NCI-H2081 (cell line): ENCODE measurements around the gene TFF2.

Experiments
- DNase-seq, 2 experiments: peaks; one replicate each; lab custom pipeline; 2025; lab: John Stamatoyannopoulos, UW

The TFF2 gene

DNA sequence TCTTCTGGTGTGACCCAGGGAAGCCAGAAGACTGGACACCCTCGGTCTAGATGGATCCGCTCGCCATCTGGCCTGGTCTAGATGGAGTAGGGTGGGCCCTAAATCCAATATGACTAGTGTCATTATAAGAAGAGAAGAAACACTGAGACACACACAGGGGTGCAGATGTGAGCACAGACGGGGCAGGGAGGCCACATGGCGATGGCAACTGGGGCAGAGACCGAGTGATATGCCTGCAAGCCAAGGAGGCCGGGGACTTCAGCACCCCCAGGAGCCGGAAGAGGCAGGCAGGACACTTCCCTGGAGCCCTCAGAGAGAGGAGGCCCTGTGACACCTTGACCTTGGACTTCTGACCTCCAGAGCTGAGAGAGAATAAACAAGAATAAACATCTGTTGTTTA lies 30.0 kb downstream of the TFF2 start:
- DNase-seq: no peak

DNA sequence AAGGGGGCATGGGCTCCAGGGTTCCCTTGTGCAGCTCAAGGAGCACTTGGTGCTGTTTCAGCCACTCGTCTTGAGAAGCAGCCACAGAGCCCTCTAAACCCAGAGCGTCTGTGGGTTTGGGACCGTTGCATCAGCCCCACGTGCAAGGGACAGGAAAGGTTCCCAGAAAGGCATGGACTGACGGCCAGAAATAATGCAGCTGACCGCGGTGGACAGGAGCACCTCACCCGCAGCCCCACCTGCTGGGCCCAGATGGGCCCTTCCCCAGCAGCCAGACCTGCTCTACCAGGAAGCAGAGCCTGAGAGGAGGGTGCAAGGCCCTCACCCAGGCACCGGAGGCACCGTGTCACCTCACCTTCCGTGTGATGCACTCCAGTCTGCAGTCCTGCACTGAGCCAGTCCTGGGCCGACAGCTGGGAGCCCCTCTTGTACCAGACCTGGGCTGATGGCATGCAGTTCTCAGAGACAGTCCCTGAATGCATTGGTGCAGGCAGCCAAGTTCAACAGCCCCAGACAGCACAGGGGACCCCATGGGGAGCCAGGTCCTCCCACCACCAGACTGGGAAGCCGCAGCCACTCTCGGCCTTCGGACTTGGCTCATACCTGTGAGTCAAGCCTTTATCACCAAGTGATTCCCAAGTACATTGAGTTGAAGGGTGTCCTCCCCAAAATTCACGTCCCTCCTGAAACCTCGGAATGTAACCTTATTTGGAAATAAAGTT lies 30.8 kb downstream of the TFF2 start:
- DNase-seq: no peak

DNA sequence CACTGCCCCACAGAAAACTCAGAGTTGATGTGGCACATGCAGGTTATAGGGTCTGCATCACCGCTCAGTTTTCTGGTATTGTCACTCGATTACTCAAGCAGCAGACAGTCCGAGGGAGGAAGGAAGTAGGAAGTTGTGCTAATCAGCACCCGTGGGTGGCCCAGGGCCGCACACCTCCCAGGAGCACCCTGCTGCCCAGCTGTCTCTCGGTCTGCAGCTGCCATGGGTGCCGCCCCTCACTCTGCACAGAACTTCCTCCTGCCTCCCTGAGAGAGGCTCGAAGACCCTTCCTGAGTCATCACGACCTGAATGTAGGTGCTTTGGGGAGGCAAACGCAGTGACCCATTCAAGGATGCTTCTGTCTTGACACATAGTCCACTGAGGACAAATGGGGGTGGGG lies 31.4 kb downstream of the TFF2 start:
- no peak for DNase-seq

DNA sequence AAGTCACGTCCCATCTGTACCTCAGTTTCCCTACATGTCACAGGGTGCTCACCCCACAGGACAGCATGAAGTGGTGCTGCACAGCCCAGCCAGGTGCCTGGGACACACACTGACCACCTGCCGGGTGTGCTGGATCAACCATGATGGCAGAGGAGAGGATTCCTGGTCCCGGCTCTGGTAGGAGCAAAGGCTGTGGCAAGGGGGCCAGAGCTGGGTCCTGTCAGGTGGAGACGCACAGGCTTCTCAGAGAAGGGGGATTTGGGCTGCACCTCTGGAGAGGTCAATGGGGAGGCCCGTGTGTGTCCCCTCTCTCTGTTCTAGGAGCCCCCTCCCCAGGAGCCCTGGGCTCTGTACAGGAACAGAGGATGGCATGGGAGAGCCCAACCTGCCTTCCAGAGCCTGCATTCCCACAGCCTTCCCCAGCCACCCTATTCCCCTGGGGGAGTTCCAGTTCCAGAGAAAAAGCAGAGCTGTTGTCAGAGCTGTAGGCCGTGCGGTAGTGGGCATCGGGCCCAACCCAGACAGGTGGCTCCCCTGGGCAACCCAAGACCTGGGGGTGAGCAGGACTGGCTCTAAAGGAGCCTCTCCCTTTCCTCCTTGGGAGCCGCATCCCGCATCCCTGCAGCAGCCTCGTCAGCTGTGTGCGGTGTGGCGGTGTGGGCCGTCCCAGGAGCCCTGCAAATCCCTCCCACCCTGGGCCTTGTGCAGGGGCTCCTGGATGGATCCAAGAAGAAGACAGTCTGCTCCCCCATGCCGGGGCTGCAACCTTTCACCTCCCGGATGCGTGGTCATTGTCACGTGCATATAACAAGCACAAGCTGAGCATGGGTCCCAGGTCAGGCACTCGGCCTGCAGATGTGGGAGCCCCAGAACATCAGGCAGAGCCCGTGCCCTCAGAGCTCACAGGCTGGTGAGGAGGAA lies 32.7 kb downstream of the TFF2 start:
- peak; percentile 17 to 53 for DNase-seq

DNA sequence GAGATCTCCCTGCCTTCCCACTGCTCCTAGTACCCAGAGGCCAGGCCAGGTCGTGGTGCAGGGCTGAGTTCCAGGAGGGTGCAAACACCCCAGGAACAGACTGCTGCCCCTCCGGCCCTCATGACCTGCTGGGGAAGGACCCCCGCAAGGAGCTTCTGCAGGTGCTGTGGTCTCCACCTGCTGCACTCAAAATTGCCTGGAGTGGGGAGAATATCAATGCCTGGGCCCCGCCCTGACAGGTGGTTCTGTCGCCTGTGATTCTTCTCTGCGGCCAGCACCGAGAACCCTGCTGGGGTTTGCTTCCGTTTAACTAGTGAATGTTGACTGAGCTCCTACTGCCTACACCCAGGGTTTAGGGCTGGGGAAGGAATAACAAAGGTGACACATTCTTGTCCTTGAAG lies 33.5 kb downstream of the TFF2 start:
- peak; percentile 79 to 92 for DNase-seq

DNA sequence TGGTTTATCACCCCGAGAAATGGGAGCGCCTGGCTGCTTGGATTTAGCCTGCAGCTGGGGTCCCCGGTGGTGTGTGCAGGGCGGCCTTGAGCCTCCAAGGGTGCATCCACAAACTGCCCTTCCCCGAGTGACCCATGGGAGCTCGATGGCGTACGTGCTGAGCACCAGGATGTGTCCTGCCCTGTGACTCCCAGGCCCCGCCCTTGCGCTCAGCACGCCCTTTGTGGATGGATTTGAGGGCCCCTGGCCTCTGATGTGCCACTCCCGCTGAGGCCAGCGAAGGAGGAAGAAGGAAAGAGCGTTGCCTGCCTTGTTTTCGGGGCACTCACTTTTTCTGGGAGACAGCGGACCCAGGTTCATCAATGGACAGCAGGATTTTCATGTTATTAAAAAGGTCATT lies 33.9 kb downstream of the TFF2 start:
- peak; percentile 17 to 18 for DNase-seq

DNA sequence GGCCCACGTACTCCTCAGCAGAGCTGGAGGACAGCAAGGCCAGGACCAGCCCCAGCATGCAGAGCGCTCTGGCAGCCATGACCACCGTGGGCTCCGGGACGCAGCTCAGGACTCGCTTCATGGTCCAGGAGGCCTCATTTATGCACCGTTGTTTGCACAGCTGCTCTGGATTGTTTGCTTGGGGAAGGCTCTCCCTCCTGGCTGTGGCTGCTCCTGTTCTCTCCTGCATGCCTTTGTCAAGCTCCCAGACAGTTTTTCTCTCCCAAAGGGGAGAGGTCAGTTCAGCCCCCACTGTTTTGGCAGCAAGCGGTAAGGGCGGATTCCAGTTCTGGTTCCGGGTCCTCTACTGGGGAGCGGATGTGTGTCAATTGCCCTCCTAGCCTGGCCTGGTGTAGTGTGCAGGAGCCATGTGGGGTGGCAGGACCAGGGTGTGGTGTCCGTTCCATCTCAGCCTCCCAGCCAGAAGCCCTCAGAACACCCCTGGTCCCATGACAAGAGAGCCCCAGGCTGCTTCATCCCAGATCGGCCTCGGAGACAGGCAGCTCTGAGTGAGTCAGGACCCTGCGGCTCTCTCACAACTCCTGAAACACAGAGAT lies 35.4 kb downstream of the TFF2 start, which contains the start of gene TFF3:
Gene TFF3 (minus strand): TSS at position 114 of the 596 bp plus-strand sequence. CDS start 35 bp downstream, at position 79.
- peak; percentile 91 to 97 for DNase-seq

DNA sequence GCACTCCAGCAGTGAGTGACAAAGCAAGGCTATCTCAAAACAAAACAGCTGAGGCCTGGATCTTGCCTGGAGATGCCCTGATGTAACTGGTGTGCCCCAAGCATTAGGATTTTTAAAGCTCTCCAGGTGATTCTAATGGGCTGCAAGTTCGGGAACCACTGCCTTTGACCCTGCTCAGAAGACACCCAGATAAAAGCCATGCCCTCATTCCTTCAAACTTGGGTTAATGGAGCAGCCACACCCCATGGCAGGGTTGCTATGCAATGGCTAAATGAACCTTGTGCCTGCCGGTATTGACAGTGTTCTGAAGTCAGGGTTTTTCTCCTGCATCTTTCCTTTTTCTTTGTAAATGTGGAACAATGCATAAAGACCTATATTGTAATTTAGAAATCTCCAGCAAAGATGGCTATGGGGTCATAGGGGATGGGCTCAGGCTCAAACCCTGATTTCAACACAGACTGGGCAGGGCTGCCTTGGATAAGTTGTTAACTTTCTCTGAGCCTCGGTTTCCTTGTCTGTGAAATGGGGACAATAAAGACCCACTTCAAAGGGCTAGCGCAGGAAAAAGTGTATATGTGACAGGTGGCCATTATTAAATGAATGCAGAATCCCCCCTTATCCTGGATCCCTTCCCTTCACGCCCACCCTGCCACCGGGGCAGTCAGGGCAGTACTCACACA lies 36.0 kb downstream of the TFF2 start:
- DNase-seq: no peak

DNA sequence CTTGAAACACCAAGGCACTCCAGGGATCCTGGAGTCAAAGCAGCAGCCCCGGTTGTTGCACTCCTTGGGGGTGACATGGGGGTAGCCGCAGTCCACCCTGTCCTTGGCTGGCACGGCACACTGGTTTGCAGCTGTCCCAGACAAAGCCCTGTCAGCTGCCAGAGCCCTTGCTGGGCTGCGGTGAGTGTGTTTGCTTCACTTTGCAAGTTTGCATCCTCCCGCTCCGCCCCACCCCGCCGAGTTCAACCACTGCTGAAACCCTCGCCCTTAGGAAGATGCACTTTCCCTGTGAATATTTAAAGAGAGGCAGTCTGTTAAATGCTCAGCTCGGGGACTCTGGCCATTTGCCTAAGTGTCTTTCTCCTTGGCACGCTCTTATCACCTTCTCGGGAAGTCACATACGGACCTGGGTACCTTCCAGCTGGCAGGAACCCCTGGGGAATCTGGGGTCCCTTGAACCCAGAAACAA lies 37.3 kb downstream of the TFF2 start:
- DNase-seq: peak; percentile 60 to 89

DNA sequence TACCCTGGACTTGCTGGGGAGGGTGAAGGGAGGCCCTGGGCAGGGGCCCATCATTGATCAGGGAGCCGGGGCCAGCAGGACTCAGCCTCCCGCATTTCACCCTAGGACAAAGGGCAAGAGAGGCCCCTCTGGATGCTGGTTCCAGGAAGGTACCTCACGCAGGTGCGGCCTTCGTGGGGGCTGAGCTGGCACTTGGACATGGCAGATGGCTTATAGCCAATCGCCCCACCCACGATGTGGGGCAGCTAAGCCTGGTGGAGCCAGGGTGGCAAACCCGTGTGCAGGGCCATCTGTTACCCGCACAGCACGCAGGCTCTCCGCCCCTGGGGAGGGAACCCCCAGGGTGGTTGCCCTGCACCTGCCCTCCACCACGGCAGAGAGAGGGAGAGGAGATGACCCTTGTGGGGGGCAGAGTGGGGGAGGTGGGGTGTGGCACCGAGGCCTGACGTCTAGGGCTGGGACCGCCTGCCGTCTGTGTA lies 38.1 kb downstream of the TFF2 start:
- DNase-seq: peak; percentile 25 to 73

DNA sequence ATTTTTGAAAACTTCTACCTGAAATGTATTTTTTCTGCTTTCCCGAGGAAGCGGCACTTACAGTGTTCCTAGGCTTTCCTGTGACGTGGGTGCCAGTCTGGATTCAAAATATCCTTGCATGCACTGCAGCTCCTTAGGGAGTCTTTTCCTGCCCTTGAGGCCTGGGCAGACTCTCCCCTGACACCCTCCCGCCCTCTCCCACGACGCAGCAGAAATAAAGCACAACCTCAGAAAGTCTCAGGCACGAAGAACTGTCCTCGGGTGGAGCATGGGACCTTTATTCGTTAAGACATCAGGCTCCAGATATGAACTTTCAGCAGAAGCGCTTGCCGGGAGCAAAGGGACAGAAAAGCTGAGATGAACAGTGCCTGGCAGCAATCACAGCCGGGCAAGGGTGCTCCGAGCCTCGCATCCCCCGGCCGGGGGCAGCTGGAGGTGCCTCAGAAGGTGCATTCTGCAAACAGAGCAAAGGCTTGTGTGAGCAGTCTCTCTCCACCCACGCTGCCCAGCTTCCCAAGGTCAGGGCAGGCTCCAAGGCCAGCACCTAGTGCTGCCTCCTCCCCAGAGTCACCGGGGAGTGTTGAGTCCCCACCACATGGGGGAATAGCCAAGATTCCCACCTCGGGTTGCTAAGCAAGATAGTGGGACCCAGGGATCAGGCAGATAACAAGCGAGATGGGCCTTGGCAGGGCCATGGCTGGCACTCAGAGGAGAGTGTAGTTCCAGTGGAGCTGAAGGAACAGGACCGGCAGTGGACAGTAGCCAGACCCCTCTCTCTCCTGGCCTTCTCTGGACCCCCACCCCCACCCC lies 38.8 kb downstream of the TFF2 start:
- DNase-seq: no peak

DNA sequence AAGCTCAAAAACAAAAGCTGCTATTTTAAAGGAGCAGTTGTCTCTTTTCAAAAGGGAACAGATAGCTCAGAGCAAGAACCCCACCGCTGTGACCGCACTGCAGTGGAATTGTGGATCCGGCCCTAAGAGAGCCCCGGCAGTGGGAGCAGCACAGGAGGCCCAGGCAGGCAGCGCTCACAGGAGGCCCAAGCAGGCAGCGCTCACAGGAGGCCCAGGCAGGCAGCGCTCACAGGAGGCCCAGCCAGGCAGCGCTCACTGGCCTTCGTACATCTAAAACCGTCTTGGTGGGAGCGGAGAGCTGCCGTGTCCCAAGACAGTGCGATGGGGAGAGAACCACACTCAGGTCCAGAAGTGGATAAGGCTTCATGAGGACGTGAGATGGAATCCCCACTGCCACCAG lies 39.6 kb downstream of the TFF2 start:
- DNase-seq: peak in 1 of 2 experiments; percentile 20

DNA sequence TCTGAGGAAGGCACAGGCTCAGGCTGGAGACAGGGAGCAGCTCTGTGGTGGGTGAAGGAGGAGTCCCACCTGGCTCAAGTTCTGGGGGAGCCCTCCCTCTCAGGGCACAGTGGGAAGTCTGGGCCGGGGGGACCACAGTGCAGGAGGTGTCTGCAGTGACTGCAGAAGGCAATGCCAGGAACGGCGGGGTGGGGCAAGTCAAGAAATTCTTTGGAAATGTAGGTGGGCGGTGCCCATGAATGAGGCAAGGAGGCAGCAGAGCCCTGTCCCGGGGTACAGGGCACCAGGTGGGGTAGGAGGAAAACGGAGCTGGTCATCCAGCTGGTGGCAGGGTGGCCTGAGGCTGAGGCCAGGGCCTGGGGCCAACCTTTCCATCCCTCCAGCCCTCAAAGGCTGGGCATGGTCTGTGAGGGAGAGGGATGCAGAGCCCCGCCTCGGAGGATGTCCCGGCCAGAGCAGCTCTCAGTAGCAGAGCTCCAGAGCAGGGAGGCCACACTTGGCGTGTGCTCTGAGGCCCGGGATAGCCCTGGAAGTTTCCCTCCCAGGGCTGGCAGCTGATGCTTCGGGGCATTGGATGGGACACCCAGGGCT lies 40.3 kb downstream of the TFF2 start:
- DNase-seq: no peak

DNA sequence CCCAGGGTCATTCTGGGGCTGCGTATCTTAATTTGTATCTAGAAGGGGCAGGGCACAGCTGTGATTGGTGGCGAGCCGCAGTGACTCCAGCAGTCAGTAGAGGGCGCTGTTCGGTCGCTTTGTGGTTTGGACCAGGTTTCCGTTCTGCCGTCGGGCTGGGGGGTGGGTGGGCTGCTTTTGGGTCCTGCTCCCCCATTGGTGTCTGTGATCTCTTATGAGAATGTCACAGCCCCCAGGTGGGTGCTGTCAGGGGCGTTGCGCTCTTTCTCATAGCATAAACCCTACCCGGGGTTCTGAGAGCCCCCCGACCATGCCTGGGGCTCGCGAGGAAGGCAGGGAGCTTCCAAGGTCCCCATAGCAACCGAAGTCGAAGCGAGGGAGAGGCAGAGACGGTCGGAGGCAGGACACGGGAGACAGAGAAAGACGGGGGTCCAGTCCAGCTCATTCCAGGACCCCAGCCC lies 41.0 kb downstream of the TFF2 start:
- peak; percentile 65 to 68 for DNase-seq

DNA sequence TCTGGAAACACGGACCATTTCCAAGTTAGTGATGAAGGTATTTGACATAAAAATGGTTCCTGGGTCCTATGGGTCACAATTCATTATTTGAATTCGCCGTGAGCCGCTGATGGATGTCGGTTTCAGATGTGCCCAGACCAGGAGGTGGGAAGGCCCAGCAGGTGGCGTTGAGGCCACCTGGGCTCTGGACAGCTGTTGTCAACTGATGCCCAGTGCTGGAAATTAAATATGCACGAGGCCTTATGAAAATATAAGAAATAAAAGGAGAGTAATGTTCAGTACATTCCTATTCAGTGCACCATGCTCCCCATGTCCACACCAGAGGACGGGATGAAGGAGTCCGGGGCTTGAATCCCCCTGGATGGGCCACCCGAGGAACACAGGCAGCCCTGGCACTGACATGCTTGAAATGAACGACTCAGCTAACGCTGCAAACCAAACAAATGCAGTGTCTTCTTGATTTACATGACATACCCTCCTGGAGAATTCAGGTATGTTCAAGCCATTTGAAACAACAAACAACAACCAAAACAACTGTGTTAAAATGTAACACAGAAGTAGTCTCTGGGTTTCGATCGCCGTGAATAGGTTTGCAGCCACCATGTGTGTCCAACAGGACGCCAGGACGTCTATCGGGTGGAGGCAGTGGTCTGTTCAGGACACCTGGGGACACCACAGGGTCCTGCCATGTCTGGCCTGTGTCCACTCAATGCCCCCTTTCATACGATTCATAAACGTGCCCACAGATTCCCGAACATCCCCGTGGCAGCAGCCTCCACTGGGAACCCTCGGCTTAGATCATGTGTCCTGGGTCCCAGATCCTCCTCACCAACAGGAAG lies 41.7 kb downstream of the TFF2 start:
- DNase-seq: no peak

DNA sequence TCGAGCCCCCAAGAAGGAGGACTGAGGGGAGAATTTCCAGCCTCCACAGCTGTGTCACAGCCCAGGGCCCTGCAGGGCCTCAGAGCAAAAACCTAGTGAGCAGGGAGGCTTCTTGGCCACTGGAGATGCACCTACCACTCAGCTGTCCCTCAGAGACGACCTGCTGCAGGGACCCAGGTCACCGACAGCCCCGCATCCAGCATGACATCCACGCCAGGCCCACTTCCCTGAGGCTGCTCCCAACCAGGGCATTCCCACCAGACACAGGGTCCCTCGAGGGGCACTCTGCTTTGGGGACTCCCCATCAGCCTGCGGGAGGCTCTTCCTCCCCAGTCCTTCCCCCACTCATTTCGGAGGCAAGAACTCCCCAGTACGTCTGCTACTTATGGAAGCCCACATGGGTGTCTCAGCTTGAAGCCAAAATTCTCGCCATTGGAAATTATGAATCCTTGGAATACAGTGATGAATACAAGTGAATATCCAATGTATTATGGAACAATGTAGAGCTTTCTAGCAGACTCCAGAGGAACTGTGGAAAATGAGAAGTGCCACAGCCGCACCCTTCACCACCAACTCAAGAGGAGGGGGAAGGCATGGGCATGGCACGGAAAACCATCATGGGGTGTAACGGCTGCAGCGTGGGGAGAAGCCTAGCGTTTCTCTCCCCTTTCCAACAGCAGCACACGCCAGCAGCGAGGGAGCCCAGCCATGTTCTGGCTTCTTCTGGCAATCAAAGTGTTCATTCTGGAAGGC lies 42.5 kb downstream of the TFF2 start:
- no peak for DNase-seq

DNA sequence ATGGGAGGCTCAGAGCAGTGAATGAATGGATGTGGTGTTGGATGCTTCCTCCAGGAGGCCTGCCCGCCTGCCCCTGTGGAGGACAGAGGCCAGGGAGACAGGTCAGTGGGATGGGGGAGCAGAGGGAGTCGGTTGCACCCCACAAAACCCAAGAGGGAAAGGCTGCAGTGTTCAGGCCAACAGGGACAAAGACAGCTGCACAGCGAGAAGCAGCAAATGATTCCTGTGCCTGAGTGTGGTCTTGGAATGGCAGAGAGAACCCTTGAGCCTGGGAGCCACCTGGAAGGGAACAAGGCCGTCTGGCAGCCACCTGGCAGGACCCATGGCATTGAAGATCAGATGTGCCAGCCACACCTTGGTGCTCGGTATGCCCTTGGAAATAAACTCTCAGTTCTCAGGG lies 43.7 kb downstream of the TFF2 start:
- no peak for DNase-seq

DNA sequence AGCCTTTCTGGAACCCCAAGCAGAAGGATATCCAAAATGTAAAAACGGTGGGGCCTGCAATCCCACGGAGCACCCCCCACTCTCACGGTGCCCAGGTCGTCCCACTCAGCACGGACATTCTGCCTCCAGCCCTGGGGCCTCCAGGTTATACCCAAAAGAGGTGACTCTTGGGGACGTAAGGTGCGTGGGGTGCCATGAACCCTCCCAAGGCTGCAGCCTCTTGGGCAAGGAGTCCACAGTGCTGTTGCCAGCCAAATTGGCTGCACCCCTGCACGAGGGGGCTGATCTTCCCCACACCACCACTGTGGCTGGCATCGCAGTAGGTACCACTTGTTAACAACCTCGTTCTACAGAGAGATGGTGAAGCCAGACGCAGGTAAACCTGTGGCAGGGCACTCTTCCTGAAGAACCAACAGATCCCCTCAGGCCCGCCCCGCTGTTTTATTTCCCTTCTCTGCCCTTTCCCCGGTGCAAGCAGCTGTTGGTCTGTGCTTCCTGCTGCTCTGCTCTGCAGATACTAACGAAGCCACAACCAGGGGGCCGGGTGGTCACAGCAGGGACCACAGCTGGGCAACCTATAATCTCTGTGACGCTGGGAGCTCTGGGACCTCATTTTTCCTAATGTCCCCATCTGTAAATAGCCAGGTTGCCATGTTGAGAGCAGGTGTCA lies 44.3 kb downstream of the TFF2 start:
- peak; percentile 74 to 90 for DNase-seq
